ENCODE data around the gene STK39.
A peak's percentile ranks its signal among the peaks of the same experiment; 100 is the strongest.

Gene STK39

DNA sequence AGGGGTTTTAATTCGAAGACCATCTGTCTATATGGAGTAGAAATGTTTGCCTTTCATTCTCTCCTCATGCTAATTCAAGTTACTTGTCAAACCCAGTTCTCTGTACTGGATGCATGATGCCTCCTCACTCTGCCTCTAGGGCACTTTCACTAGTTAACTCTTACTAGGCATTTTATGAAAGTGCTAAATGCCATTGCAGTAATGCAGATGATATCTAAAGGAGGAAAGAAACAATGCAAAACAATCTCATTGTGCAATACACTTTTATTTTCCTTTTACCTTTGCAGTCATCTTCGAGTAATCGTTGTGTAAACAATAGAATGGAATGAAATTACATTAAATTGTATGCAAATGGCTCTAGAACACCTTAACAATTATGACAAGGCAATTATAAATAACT lies 293.6 kb downstream of the STK39 start:
- DNase-seq (ENCODE audit: low read depth), result peak; percentile 61
- no peak overlapping the region for H3K4me3 ChIP-seq (ENCODE audit: low read length)
- TF ChIP-seq, protein P1, sequence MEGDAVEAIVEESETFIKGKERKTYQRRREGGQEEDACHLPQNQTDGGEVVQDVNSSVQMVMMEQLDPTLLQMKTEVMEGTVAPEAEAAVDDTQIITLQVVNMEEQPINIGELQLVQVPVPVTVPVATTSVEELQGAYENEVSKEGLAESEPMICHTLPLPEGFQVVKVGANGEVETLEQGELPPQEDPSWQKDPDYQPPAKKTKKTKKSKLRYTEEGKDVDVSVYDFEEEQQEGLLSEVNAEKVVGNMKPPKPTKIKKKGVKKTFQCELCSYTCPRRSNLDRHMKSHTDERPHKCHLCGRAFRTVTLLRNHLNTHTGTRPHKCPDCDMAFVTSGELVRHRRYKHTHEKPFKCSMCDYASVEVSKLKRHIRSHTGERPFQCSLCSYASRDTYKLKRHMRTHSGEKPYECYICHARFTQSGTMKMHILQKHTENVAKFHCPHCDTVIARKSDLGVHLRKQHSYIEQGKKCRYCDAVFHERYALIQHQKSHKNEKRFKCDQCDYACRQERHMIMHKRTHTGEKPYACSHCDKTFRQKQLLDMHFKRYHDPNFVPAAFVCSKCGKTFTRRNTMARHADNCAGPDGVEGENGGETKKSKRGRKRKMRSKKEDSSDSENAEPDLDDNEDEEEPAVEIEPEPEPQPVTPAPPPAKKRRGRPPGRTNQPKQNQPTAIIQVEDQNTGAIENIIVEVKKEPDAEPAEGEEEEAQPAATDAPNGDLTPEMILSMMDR (IDR thresholded peaks at IDR 0.05; ENCODE audit: insufficient read depth, low read depth, low read length, missing control alignments), result no peak

DNA sequence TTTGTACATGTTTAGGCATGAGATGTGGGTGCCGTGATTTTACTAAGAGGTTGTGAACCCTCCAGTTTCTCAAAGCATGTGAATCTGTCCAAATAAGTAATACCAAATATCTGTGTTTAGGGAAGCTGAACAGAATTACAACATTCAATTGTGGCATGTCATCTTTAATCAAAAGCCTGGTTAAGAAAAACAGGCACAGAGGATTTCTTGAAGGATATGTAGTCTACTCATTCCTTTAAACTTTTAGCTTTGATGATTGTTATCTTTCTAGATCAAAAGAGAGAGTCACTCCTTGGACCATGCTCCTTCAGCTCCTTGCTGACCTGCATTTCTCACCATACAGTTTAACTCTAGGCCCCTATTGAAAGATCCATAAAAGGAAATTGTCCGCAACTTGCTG lies 296.8 kb downstream of the STK39 start:
- H3K4me3 ChIP-seq (ENCODE audit: low read length), result no peak overlapping the region
- TF ChIP-seq, protein P1 (IDR thresholded peaks at IDR 0.05; ENCODE audit: insufficient read depth, low read depth, low read length, missing control alignments), result no peak
- no peak for DNase-seq (ENCODE audit: low read depth)

DNA sequence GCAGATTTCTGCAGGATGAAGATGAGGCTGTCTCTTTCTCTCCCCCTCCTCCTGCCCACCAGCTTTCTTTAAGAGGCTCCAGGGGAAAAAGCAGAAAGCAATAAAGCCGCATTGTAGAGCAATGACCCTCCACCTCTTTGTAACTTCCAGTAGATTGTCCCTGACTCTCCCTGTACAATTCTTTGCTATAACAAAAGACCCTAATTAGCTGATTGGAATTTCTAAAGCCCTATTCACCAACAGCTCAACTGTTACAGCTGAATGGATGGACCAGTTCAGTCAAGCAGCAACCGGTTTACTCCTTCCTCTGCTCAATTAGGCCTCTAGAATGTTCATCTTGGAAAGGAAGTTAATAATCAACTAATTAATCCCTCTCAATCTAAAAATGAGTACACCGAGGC lies 301.0 kb downstream of the STK39 start:
- TF ChIP-seq, protein P1 (IDR thresholded peaks at IDR 0.05; ENCODE audit: insufficient read depth, low read depth, low read length, missing control alignments), result no peak

DNA sequence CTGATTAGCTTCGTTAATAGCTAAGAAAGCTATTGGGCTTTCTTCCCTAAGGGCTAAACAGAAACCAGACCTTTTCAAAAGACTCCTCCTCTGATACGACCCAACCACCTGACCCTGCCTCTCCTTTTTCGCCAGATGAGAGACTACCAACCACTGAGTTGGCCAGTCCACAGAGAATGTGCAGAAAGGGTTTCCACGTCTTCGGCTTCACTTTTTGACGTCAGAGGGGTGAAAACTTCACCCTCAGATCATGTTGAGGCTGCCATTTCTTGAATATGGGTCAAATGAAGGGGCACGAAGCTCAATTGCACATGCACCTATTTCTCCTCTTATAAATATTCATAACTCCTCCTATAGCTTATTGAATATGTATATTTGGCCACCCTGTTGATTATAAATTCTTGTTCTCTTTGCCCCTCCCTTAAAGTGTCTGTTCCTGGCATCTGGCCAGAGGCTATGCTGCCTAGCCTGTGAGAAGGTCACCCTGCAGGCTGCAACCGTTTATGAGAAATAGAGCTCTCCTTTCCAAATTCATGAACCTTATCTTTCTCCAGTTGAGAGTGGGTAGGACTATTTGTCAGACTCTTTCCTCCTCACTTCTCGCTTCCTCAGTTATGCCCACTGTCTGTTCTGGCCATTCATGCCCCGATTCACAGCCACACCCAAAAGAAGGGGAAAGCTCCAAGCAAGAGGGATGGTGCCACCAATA lies 301.6 kb downstream of the STK39 start:
- DNase-seq (ENCODE audit: low read depth), result no peak
- TF ChIP-seq, protein P1 (IDR thresholded peaks at IDR 0.05; ENCODE audit: insufficient read depth, low read depth, low read length, missing control alignments), result no peak
- no peak overlapping the region for H3K4me3 ChIP-seq (ENCODE audit: low read length)

More for the DNA sequence above, 301.0 kb downstream of the STK39 start:
- no peak for DNase-seq (ENCODE audit: low read depth)
- H3K4me3 ChIP-seq (ENCODE audit: low read length), result no peak overlapping the region

DNA sequence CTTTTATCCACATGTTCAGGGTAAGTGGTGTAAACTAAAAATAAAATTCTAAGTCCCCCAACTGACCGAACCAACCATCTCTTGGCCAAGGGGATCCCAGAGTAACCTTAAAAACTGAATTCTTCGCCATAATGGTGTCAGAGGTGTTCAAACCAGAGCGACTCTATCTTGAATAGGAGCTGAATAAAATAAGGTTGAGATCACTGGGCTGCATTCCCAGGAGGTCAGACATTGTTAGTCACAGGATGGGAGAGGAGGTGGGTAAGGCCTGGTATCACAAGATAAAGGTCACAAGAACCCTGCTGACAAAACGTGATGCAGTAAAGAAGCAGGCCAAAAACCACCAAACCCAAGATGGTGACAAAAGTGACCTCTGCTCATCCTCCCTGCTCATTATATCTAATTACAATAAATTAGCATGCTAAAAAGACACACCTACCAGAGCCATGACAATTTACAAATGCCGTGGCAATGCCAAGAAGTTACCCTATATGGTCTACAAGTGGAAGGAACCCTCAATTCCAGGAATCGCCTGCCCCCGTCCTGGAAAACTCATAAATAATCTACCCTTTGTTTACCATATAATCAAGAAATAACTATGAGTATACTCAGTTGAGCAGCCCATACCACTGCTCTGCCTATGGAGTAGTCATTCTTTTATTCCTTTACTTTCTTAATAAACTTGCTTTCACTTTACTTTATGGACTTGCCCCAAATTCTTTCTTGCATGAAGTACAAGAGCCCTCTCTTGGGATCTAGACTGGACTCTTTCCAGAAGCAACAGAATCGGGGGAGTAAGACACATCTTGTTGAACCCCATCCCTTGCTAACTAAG lies 302.4 kb downstream of the STK39 start:
- H3K4me3 ChIP-seq (ENCODE audit: low read length), result no peak overlapping the region
- TF ChIP-seq, protein P1 (IDR thresholded peaks at IDR 0.05; ENCODE audit: insufficient read depth, low read depth, low read length, missing control alignments), result no peak
- DNase-seq (ENCODE audit: low read depth), result no peak

DNA sequence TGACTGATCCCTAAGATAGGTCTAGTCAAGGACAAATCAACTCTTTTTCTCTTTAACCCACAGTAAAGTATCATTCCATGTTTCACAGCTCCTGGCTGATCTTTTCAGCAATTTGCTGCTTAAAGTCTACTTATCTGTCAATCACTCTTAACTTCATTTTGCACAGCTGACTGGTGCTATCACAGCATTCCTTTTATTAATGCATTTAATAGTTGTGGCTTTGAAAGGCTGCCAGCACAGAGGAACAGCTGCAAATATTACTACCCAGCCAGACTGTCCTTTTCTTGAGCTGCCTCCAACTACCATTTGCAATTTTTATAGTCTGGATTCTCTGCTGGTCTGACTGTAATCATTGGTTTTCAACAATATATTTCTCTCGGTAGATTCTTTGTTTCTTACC lies 303.5 kb downstream of the STK39 start:
- H3K4me3 ChIP-seq (ENCODE audit: low read length), result no peak overlapping the region
- DNase-seq (ENCODE audit: low read depth), result no peak
- TF ChIP-seq, protein P1 (IDR thresholded peaks at IDR 0.05; ENCODE audit: insufficient read depth, low read depth, low read length, missing control alignments), result no peak

All from epithelial cell of esophagus (primary cell).